GM23338 (cell line): ENCODE data around the gene CNN3. TPM values are rescaled to one million over a fixed set of nuclear protein-coding genes. Genes with fewer than 3 reads are reported as not detected.
A peak's percentile ranks its signal among the peaks of the same experiment; 100 is the strongest.

Experiments used
- ATAC-seq: fragments of 200-7000 bp; cut with Tn5 transposase; 3 replicates; pipeline ENCODE4 v1.9.1; 2020
- DNase-seq: peaks from one replicate; pipeline ENCODE4 v3.0.0-alpha.2; 2015; ENCODE audit warnings: low spot score
- H2AFZ ChIP-seq: fragments of 200-600 bp; sonication (generic); 2 replicates; pipeline ENCODE4 v1.8.0; 2016; ENCODE audit warnings: antibody characterized with exemption, mild to moderate bottlenecking, moderate library complexity
- H3F3A ChIP-seq: fragments of 200-600 bp; sonication (generic); replicated peaks from 2 replicates; pipeline ENCODE4 v1.8.0; 2017; ENCODE audit warnings: antibody characterized with exemption, mixed run types, low read depth
- H3K27ac ChIP-seq: fragments of 200-600 bp; sonication (generic); 2 replicates; pipeline ENCODE4 v1.6.1; 2016; ENCODE audit warnings: low read depth
- H3K27me3 ChIP-seq: fragments of 200-600 bp; sonication (generic); 2 replicates; pipeline ENCODE4 v1.8.0; 2016; ENCODE audit warnings: mild to moderate bottlenecking, mixed run types, moderate library complexity; ENCODE audit not compliant: insufficient read depth
- H3K36me3 ChIP-seq: fragments of 200-600 bp; sonication (generic); 2 replicates; pipeline ENCODE4 v1.8.0; 2016; ENCODE audit warnings: mild to moderate bottlenecking; ENCODE audit not compliant: insufficient read depth
- H3K4me1 ChIP-seq: fragments of 200-600 bp; sonication (generic); 2 replicates; pipeline ENCODE4 v1.8.0; 2016; ENCODE audit warnings: mild to moderate bottlenecking, moderate library complexity; ENCODE audit not compliant: insufficient read depth
- H3K4me2 ChIP-seq: fragments of 200-600 bp; sonication (generic); 2 replicates; pipeline ENCODE4 v1.7.1; 2017; ENCODE audit warnings: mixed run types
- H3K4me3 ChIP-seq: fragments of 200-600 bp; sonication (generic); 2 replicates; pipeline ENCODE4 v1.6.1; 2016; ENCODE audit warnings: mixed run types
- H3K79me2 ChIP-seq: fragments of 200-600 bp; sonication (generic); replicated peaks from 2 replicates; pipeline ENCODE4 v1.8.0; 2017; ENCODE audit warnings: mild to moderate bottlenecking; ENCODE audit not compliant: insufficient read depth
- H3K9me2 ChIP-seq: fragments of 200-600 bp; sonication (generic); 2 replicates; pipeline ENCODE4 v1.8.0; 2017; ENCODE audit not compliant: insufficient read depth
- H4K20me1 ChIP-seq: fragments of 200-600 bp; sonication (generic); replicated peaks from 2 replicates; pipeline ENCODE4 v1.8.0; 2017; ENCODE audit warnings: mild to moderate bottlenecking; ENCODE audit not compliant: insufficient read depth
- H3K27ac Mint-ChIP-seq: 2 replicates; pipeline ENCODE4 v1.8.0; 2020; ENCODE audit warnings: inconsistent platforms, mild to moderate bottlenecking, moderate library complexity, mixed read lengths
- H3K27me3 Mint-ChIP-seq: 3 replicates; pipeline ENCODE4 v1.8.0; 2022; ENCODE audit warnings: low read depth, mild to moderate bottlenecking, moderate library complexity, mixed read lengths, inconsistent platforms; ENCODE audit not compliant: insufficient read depth, poor library complexity
- H3K36me3 Mint-ChIP-seq: 3 replicates; pipeline ENCODE4 v1.8.0; 2021; ENCODE audit warnings: low read depth, mild to moderate bottlenecking, inconsistent platforms, moderate library complexity, mixed read lengths
- H3K4me1 Mint-ChIP-seq: 3 replicates; pipeline ENCODE4 v1.8.0; 2020; ENCODE audit warnings: mild to moderate bottlenecking, inconsistent platforms, mixed read lengths
- H3K4me3 Mint-ChIP-seq: 3 replicates; pipeline ENCODE4 v1.8.0; 2021; ENCODE audit warnings: moderate library complexity, mild to moderate bottlenecking, inconsistent platforms, mixed read lengths
- H3K9me3 Mint-ChIP-seq: 3 replicates; pipeline ENCODE4 v1.8.0; 2020; ENCODE audit warnings: moderate library complexity, mild to moderate bottlenecking, inconsistent platforms, mixed read lengths
- CREB1 ChIP-seq: fragments of 250-450 bp; sonication (Bioruptor Pico); IDR thresholded peaks from 2 replicates; pipeline ENCODE4 v1.5.0; 2020; ENCODE audit warnings: low read depth, mild to moderate bottlenecking, moderate library complexity
- CTCF ChIP-seq, 2 experiments: fragments of 200-600 bp in 1 of 2; sonication (generic) in 1 of 2; conservative IDR thresholded peaks; 2 replicates each; pipeline versions ENCODE4 v1.5.1 to v1.6.1; 2016 to 2017; ENCODE audit warnings: antibody characterized with exemption in 2 of 2, low read depth in 2 of 2, mild to moderate bottlenecking in 2 of 2, moderate library complexity in 1 of 2
- EZH2 ChIP-seq: fragments of 200-600 bp; sonication (generic); IDR thresholded peaks from one replicate; pipeline ENCODE4 v1.8.0; 2017; ENCODE audit warnings: antibody characterized with exemption, mild to moderate bottlenecking, low read depth; ENCODE audit not compliant: unreplicated experiment
- EZH2phosphoT487 ChIP-seq: fragments of 200-600 bp; sonication (generic); IDR thresholded peaks from one replicate; pipeline ENCODE4 v1.8.1; 2018; ENCODE audit warnings: antibody characterized with exemption; ENCODE audit not compliant: unreplicated experiment
- JUNB ChIP-seq: IDR thresholded peaks from one replicate; pipeline ENCODE4 v1.6.1; 2016; ENCODE audit warnings: antibody characterized with exemption; ENCODE audit not compliant: unreplicated experiment
- NANOG ChIP-seq: IDR thresholded peaks from 2 replicates; pipeline ENCODE4 v1.6.1; 2016; ENCODE audit warnings: antibody characterized with exemption, borderline replicate concordance
- REST ChIP-seq: IDR thresholded peaks from one replicate; pipeline ENCODE4 v1.6.1; 2018; ENCODE audit warnings: antibody characterized with exemption; ENCODE audit not compliant: unreplicated experiment
- STAT1 ChIP-seq: IDR thresholded peaks from one replicate; pipeline ENCODE4 v1.6.1; 2016; ENCODE audit warnings: antibody characterized with exemption; ENCODE audit not compliant: unreplicated experiment
- ZNF331 ChIP-seq: fragments of 250-450 bp; sonication (Bioruptor Pico); IDR thresholded peaks from 2 replicates; pipeline ENCODE4 v1.5.0; 2020; ENCODE audit warnings: low read depth, mild to moderate bottlenecking, moderate library complexity
- ZNF462 ChIP-seq: fragments of 250-450 bp; sonication (Bioruptor Pico); IDR thresholded peaks from 2 replicates; pipeline ENCODE4 v1.5.0; 2020; ENCODE audit warnings: mild to moderate bottlenecking, moderate library complexity
- polyA plus RNA-seq: library from polyadenylated mRNA; unstranded; fragments of >200 nt; fragmentation: Nextera tagmentation; extraction: Ambion mirVana; gene quantifications from 2 replicates; pipeline ENCODE4 v1.2.1, GENCODE V29; 2016
- total RNA-seq: library from RNA; depleted of rRNA; stranded (reverse); fragments of >200 nt; shearing (Covaris generic); gene quantifications from 2 replicates; pipeline ENCODE4 v1.2.3, GENCODE V29; 2014
- TF ChIP-seq, protein P1 (sequence below): IDR thresholded peaks from 2 replicates; pipeline ENCODE4 v1.6.1; 2016; ENCODE audit warnings: antibody characterized with exemption

Gene CNN3
- total and polyA plus RNA-seq, 2 experiments from 2014 or later, result 220 to 312 TPM

DNA sequence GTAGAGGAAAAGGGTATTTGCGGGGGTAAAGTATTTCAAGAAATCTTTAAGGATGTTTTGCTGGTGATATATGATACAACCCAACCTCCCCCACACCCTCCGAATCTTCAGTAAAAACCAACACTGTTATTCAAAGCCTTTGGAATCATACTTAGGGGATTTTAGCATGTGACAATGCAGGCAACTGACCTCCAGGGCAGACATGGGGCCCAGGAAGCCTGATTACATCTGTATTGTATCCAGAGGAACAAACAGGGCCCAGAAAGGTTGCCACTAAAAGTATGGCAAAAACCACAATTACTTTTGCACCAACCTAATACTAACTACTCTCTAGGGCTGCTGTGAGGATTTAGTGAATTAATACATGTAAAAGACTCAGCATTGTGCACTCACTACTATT lies 43.9 kb upstream of the CNN3 start:
- Histone ChIP-seq H3K4me3 (no peak overlapping the region), H3K27me3 (no peaks in the 10 kb centered on the region), H4K20me1 (no peaks in the 10 kb centered on the region), H3K4me1 (peaks cover 7% of the 10 kb centered on the region; the same call in 1 of the 2 replicates), H3K79me2 (no peaks in the 10 kb centered on the region), H3K9me2 (no peaks in the 10 kb centered on the region), H3K4me2 (peak overlapping the region; percentile 9; the same call in 1 of the 2 replicates), H2AFZ (no peak overlapping the region), H3F3A (no peaks in the 10 kb centered on the region), H3K27ac (no peak overlapping the region), H3K36me3 (no peaks in the 10 kb centered on the region)
- Mint-ChIP-seq H3K27ac (no peak overlapping the region; the same call in 1 of the 2 replicates), H3K4me1 (peaks cover 11% of the 10 kb centered on the region), H3K27me3 (peaks cover 3% of the 10 kb centered on the region), H3K9me3 (no peaks in the 10 kb centered on the region), H3K4me3 (no peak overlapping the region), H3K36me3 (no peaks in the 10 kb centered on the region)
- ATAC-seq (peak; percentile 63), DNase-seq (peak; percentile 43)
- TF ChIP-seq STAT1, result no peak
- TF ChIP-seq ZNF331 (CRISPR knock-in tag), result no peak
- TF ChIP-seq REST, result no peak
- TF ChIP-seq, protein P1, sequence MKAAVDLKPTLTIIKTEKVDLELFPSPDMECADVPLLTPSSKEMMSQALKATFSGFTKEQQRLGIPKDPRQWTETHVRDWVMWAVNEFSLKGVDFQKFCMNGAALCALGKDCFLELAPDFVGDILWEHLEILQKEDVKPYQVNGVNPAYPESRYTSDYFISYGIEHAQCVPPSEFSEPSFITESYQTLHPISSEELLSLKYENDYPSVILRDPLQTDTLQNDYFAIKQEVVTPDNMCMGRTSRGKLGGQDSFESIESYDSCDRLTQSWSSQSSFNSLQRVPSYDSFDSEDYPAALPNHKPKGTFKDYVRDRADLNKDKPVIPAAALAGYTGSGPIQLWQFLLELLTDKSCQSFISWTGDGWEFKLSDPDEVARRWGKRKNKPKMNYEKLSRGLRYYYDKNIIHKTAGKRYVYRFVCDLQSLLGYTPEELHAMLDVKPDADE, result no peak
- TF ChIP-seq JUNB, result no peak
- no peak for TF ChIP-seq EZH2phosphoT487
- no peak for TF ChIP-seq EZH2
- no peak for TF ChIP-seq ZNF462 (CRISPR knock-in tag)
- no peak for TF ChIP-seq CTCF (conservative IDR thresholded peaks at IDR 0.05; ENCODE audit: low read depth in 2 of 2)
- TF ChIP-seq NANOG, result no peak
- no peak for TF ChIP-seq CREB1
